ENCODE measurements around the gene CLMP.

Gene CLMP

GRCh38 chr11:123187665-123188507 lies 7.2 kb downstream of the CLMP start:
- DNase-seq, result no peak

GRCh38 chr11:123187248-123187647 lies 7.8 kb downstream of the CLMP start:
- DNase-seq, result no peak

- peak; percentile 33 for DNase-seq
Measured at GRCh38 chr11:123186286-123186685, 8.8 kb downstream of the CLMP start.

- DNase-seq, result no peak
Measured at GRCh38 chr11:123185326-123185725, 9.7 kb downstream of the CLMP start.

DNA sequence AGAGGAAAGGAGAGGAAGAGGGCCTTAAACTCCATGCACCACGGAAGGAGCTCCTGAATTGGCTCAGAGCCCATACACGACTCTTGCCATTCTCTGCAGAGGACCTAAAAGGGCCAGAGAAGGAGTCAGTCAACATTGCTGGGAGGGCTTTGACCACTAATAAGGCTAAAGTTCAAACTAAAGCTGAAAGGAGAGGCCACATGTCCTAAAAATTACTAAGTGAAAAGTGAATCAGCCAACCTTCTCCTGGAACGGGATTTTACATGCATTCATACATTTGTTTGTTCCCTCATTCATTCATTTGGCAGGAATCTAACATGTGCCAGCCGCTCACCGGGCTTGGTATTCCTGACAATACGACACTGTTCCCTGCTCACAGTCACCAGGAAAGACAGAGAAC lies 10.5 kb downstream of the CLMP start:
- DNase-seq, result no peak

DNA sequence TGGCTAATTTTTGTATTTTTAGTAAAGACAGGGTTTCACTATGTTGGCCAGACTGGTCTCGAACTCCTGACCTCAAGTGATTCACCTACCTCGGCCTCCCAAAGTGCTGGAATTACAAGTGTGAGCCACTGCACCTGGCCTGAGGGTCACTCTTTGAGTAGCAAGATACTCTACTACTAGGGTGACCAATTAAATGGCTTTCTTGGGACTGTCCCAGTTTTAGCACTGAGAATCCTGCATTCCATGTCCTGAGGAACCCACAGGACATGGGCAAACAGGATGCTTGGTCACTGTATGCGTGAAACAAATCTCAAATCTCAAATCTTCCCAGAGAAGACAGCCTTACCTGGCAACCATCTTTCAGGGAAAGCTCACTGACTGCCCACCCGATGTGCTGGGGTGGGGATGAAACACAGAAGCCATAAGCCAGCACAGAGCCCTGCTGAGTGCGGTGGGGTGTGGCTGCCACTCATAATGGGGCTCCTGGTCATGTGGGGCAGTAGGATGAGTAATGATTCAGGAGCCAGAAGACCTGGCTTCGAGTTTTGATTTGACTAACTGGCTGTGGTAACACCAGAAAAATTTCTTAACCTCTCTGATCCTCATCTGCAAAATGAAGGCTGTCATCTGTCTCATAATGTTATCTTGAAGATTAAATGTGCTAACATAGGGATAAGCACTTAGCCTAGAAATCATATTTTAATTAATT lies 11.5 kb downstream of the CLMP start:
- no peak for DNase-seq

DNA sequence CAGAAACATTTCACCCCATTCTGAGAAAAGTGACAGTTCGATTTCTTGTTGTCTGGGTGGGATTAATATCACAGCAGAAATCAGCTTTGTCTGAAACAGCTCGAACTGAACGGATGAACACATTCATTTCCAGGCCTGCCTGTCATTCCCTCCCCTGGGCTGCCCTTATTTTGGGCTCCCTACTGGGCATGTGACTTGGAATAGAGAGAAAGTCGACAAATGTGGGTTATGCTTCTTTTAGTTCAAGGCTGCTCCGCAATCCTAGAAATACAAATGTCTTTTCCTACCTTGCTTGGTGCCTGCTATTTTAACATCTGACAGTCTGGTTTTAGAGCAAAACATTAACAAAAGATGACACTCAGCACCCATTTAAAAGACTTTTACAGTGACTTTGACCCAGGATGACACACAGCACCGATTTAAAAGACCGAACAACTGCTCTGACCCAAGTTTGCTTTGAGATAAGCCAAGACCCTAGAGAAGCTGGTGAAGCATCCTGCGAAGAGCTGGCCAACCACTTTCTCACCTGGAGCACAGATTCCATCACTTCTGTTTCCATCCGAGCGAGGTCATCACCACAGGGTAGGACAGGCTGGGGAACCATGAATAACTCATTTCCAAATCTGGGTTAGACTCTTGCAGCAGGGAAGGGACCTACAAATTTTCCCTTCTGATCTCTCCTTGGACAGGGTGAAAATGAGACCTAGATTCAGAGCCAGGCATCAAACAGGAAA lies 13.1 kb downstream of the CLMP start:
- no peak for DNase-seq

DNA sequence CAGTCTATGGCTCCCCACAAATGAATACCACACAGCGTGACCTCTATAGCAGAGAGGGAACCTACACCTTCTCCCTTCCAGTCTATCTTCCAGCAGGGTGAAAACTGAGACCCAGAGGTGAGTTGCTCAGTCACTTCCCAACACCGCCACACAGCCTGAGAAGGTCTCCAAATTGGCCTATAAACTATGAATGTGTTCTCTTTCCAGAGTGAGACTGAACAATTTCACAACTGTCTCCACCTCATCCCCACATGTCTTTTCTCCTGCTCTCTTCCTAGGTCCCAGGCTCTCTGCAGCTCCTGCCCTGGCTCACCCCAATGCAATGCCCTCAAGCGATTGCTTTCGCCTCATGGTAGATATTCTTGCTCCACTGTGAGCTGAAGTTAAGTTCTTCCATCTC lies 14.0 kb downstream of the CLMP start:
- DNase-seq, result no peak

- DNase-seq, result no peak
Measured at GRCh38 chr11:123180574-123180973, 14.5 kb downstream of the CLMP start.

DNA sequence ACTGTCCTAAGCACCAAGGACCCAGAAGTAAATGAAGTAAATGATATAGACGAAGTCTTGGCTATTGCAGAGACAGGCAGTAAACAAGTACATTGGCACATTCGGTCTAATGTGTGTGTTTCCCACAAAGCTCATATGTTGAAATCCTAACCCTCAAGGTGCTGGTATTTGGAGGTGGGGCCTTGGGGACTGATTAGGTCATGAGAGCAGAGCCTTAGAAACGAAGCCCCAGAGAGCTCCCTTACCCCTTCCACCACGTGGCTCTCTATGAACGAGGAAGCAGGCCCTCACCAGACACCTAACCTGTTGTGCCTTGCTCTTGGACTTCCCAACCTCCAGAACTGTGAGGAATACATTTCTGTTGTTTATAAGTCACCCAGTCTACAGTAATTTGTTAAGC lies 14.9 kb downstream of the CLMP start:
- DNase-seq, result no peak

DNA sequence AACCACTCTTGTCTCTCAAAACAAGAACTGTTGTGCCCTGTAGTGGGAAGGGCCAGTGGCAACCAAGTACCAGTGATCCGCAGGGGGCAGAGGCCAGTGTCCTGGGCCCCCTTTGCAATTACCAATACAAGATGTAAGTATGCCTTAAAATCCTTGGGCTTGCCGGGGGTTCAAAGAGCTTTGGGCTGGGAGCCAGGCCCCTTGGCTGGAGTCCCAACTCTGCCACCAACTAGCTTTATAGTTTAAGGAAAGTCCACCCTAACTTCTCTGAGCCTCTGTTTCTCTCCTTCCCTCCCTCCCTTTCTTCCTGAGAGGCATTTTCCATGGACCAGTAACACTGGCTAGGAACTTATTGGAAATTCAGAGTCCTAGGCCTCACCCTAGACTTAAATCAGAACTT lies 15.5 kb downstream of the CLMP start:
- no peak for DNase-seq

DNA sequence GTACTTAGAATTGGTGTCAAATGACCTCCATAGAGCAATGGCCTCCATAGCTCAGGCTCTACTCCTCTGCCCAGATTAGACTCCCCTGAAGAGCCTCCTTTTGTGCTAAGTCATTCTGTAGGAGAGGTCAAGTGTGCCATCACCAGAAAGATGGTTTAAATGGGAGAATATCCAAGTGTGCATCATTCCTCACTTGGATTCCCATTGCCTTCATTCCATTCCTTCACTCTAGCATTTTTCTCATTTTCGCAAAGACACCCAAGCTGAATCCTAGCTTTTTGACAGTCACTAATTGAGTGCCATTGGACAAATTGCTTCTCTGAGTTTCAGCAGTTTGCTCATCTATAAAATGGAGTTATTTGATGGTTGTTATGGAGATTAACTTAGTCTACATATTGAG lies 16.9 kb downstream of the CLMP start:
- no peak for DNase-seq

- DNase-seq, result no peak
Measured at GRCh38 chr11:123176785-123177184, 18.3 kb downstream of the CLMP start.

GRCh38 chr11:123174196-123175183 lies 20.6 kb downstream of the CLMP start:
- peak; percentile 92 for DNase-seq

DNA sequence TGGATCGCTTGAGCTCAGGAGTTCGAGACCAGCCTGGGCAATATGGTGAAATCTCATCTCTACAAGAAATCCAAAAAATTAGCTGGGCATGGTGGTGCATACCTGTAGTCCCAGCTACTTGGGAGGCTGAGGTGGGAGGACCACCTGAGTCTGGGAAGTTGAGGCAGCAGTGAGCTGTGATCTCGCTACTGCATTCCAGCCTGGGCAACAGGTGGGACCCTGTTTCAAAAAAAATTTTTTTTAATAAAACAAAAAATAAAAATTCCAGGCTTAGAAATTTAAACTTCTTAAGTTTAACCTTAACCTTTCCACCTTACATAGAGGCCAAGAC lies 21.2 kb downstream of the CLMP start:
- DNase-seq, result no peak

DNA sequence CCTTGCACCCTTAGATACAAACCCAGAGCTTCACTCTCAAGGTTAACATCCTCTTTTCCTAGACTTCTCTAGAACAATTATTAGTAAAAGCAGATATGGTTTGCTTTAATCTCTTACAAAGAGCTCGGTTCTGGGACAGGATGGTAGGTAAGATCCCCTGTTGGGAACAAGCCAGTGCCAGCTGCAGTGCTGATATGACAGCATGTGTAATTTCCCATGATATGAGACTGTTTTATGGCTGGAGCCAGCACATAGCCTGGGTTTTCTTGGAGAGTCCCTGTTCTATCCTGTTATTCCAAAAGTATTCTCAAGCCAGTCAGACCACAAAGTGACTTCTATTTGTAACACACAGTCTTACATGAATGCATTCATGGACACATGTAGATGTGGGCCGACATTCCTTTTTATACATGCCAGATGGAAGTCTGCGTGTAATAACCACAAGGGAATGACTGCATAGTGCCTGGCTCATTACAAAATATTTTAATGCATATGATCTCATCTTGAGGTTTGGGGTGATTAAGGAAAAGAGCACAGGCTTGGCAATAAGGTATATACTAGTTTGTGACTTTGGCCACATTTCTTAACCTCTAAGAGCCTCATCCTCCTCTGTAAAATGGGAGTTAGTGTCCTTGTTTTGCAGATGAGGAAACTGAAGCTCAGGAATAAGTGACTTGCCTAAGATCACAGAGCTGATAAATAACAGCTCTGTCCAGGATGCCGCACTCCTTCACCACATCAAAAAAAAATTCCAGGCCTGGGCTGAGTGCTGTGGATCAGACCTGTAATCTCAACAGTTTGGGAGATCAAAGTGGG lies 21.8 kb downstream of the CLMP start:
- DNase-seq, result peak; percentile 90

DNA sequence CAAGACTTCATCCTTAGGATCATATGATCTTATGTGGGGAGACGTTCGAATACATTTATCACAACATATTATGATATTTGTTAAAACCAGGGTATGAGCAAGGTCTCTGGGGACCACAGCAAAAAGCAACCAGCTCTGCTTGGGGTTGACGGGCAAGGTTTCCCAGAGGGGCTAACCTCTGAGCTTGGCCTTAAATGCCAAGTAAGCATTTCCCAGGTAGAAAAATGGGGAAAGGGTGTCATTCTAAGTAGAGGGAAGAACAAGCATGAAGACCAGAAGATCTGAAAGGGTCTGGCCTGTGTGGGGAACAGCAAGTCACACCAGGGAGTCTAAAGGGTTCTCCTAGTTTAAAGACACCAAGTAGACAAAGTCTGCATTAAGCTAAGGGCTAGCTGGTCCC lies 24.1 kb downstream of the CLMP start:
- DNase-seq, result no peak

DNA sequence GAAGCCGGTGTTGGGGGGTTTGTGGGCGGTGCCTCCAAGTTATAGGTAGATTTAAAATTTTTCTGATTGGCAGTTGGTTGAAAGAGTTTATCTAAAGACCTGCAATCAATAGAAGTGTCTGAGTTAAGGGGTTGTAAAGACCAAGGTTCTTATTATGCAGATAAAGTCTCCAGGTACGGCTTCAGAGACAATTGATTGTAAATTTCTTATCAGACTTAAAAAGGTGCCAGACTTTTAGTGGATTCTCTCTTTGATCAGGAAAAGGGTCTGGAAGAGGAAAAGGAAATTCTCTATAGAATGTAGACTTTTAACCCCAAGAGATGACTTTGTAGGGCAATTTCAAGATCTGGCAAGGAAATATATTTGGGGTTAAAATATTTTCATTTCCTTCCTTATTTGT lies 25.2 kb downstream of the CLMP start:
- DNase-seq, result no peak

DNA sequence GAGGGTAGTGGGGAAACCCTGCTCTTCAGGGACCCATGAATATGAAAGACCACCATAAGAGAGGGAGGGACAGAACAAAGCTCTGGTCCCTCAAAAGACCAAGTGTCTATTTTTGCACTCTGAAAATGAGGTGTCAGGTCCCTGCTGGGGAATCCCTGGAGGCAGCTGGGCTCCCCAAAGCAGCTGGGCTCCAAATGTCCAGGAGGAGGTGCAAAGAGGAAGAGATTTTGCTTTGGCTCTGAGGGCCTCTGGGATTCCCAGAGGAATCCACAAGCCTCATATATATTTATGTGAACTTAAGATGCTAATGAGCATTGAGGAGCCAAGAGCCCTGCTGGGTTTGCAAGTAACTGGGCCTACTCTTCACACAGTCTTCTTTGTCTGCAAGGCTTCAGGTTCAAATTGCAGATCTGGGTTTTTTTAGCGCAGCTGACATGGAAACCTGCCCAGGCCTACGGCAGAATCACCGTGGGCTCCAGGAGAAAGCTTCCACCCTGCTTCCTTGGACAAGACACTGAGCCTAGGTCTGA lies 26.0 kb downstream of the CLMP start:
- DNase-seq, result no peak

DNA sequence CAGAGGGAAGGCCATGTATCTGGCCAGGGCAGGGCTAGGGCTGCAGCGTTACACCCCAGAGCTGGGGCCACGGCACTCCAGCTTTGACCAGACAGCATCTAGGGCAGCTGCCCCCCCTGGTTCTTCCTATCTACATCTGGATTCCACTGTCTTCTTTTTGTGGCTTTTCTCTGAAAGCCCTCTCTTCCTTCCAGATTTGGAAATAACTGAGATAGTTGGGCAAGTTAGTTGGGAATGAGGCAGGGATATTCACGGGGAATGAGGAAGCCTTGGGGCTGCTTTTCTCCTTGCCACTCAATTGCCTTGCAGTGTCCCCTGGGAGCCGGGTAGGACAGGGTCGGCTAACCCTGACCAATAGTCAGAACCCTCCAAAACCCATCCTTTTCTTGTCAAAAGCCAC lies 26.8 kb downstream of the CLMP start:
- no peak for DNase-seq

DNA sequence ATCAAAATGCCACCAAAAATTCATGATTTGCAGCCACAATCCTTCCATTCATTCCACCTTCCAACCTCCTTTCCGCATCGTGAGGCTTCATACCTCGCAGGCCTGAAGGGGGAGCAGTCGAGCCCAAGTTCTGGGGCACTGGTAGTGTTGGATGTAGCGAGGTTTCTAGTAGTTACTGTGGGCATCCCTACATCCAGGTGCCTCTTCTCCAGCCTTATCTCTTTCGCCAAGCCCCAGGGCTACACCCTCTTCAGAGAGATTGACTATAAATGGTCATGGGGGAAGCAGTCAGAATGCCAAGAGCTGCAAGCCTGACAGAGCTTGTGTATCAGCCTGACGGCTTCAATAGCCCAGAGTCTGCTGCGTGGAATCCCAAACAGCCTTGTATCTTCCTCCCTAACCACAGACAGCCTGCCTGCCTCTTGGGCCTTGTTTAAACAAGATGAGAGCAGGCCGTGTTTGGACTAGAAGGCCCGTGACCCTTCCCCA lies 28.9 kb downstream of the CLMP start:
- DNase-seq, result peak; percentile 76
